A673 (cell line): ENCODE measurements around the gene DIPK1B.

Experiments used
- EZH2 ChIP-seq: fragments of 200-600 bp; sonication (generic); IDR thresholded peaks from 2 replicates; pipeline ENCODE4 v1.6.1; 2017; ENCODE audit warnings: borderline replicate concordance, low read depth, mild to moderate bottlenecking, mixed read lengths, antibody characterized with exemption, low read length; ENCODE audit not compliant: poor library complexity, severe bottlenecking
- TF ChIP-seq, protein P1 (sequence below): fragments of 300-800, 200-600 bp; sonication (generic); conservative IDR thresholded peaks from 2 replicates; pipeline ENCODE4 v1.5.1; 2017; ENCODE audit warnings: low read depth, mild to moderate bottlenecking, antibody characterized with exemption, low read length, moderate library complexity, mixed read lengths

DNA sequence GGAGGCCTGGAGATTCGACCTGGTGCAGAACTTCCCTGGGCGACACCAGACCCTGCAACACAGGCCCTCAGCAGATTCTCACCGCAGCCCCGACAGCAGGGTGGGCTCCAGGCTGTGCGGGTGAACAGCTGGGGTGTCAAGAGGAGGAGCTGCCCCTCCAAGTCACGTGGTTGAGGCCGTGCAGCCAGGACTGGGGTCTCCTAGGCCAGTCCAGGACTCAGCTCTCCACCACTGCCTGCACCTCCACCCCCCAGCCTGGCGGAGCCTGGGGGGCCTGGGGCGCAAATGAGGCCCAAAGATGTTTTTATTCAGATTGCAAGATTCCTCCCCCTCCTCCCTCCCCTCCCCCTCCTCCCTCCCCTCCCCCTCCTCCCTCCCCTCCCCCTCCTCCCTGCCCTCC, 15.9 kb upstream of the DIPK1B start:
- TF ChIP-seq, protein P1, sequence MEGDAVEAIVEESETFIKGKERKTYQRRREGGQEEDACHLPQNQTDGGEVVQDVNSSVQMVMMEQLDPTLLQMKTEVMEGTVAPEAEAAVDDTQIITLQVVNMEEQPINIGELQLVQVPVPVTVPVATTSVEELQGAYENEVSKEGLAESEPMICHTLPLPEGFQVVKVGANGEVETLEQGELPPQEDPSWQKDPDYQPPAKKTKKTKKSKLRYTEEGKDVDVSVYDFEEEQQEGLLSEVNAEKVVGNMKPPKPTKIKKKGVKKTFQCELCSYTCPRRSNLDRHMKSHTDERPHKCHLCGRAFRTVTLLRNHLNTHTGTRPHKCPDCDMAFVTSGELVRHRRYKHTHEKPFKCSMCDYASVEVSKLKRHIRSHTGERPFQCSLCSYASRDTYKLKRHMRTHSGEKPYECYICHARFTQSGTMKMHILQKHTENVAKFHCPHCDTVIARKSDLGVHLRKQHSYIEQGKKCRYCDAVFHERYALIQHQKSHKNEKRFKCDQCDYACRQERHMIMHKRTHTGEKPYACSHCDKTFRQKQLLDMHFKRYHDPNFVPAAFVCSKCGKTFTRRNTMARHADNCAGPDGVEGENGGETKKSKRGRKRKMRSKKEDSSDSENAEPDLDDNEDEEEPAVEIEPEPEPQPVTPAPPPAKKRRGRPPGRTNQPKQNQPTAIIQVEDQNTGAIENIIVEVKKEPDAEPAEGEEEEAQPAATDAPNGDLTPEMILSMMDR = no peak
- no peak for TF ChIP-seq EZH2
